CD4-positive, CD25-positive, alpha-beta regulatory T cell (primary cell): Measurements from ENCODE around the gene MAPK9. TPM values are rescaled to one million over a fixed set of nuclear protein-coding genes. Genes with fewer than 3 reads are reported as not detected.

Experiments used
- ATAC-seq, 2 donors: fragments of 150-1000 bp; cut with Tn5 transposase; one replicate each; pipeline ENCODE4 v1.10.0; 2021; ENCODE audit warnings: low read depth in 2 of 2, moderate number of reproducible peaks in 2 of 2, moderate library complexity in 1 of 2
- DNase-seq, 3 donors: peaks; one replicate each; pipeline versions ENCODE4 v3.0.0 to v3.0.0-alpha.2; 2012 to 2022; ENCODE audit warnings: mixed read lengths in 1 of 3
- H3K27ac ChIP-seq: one replicate; pipeline ENCODE4 v1.7.0; 2013; ENCODE audit warnings: mild to moderate bottlenecking, low read length; ENCODE audit not compliant: insufficient read depth, poor library complexity, severe bottlenecking
- H3K27me3 ChIP-seq: one replicate; pipeline ENCODE4 v1.7.0; 2013; ENCODE audit warnings: low read length; ENCODE audit not compliant: control insufficient read depth, insufficient read depth
- H3K36me3 ChIP-seq: one replicate; pipeline ENCODE4 v1.7.0; 2013; ENCODE audit warnings: mild to moderate bottlenecking, low read length, moderate library complexity; ENCODE audit not compliant: control insufficient read depth, insufficient read depth
- H3K4me1 ChIP-seq: 2 replicates; pipeline ENCODE4 v1.7.0; 2013; ENCODE audit warnings: mild to moderate bottlenecking, low read length; ENCODE audit not compliant: insufficient read depth, control insufficient read depth, poor library complexity, severe bottlenecking
- H3K4me3 ChIP-seq: one replicate; pipeline ENCODE4 v1.7.0; 2013; ENCODE audit warnings: low read depth, mild to moderate bottlenecking, low read length, moderate library complexity
- H3K9me3 ChIP-seq, 2 experiments: 1 replicate in 1 of 2; 2 replicates in 1 of 2; pipeline ENCODE4 v1.7.0; 2013; ENCODE audit warnings: low read length in 2 of 2, mild to moderate bottlenecking in 1 of 2, moderate library complexity in 1 of 2; ENCODE audit not compliant: control insufficient read depth in 2 of 2
- H3K27ac Mint-ChIP-seq, 3 donors: one replicate each; pipeline ENCODE4 v1.8.0; 2020 to 2022; ENCODE audit warnings: mild to moderate bottlenecking in 3 of 3, mixed read lengths in 3 of 3, moderate library complexity in 2 of 3
- H3K27me3 Mint-ChIP-seq: one replicate; pipeline ENCODE4 v1.8.0; 2022; ENCODE audit warnings: mild to moderate bottlenecking, mixed read lengths
- H3K36me3 Mint-ChIP-seq: one replicate; pipeline ENCODE4 v1.8.0; 2020; ENCODE audit warnings: mixed read lengths
- H3K4me1 Mint-ChIP-seq, 4 donors: one replicate each; pipeline ENCODE4 v1.8.0; 2020 to 2022; ENCODE audit warnings: mixed read lengths in 4 of 4, mild to moderate bottlenecking in 1 of 4
- H3K4me3 Mint-ChIP-seq, 4 donors: one replicate each; pipeline ENCODE4 v1.8.0; 2020 to 2022; ENCODE audit warnings: mild to moderate bottlenecking in 4 of 4, mixed read lengths in 4 of 4, moderate library complexity in 3 of 4
- H3K9me3 Mint-ChIP-seq, 7 donors: one replicate each; pipeline ENCODE4 v1.8.0; 2020 to 2022; ENCODE audit warnings: mixed read lengths in 7 of 7, mild to moderate bottlenecking in 3 of 7, moderate library complexity in 2 of 7
- polyA plus RNA-seq, 4 donors: library from polyadenylated mRNA; unstranded; fragments of 300-500 nt; fragmentation: Illumina TruSeq; gene quantifications; one replicate each; pipeline ENCODE4 v1.2.3, GENCODE V29; 2021
- total RNA-seq: library from RNA; stranded (reverse); gene quantifications from one replicate; pipeline ENCODE4 v1.2.3, GENCODE V29; 2022

Gene MAPK9
- total and polyA plus RNA-seq, 5 donors from 2014 or later = 18.5 to 35.4 (median 23.1) TPM

DNA sequence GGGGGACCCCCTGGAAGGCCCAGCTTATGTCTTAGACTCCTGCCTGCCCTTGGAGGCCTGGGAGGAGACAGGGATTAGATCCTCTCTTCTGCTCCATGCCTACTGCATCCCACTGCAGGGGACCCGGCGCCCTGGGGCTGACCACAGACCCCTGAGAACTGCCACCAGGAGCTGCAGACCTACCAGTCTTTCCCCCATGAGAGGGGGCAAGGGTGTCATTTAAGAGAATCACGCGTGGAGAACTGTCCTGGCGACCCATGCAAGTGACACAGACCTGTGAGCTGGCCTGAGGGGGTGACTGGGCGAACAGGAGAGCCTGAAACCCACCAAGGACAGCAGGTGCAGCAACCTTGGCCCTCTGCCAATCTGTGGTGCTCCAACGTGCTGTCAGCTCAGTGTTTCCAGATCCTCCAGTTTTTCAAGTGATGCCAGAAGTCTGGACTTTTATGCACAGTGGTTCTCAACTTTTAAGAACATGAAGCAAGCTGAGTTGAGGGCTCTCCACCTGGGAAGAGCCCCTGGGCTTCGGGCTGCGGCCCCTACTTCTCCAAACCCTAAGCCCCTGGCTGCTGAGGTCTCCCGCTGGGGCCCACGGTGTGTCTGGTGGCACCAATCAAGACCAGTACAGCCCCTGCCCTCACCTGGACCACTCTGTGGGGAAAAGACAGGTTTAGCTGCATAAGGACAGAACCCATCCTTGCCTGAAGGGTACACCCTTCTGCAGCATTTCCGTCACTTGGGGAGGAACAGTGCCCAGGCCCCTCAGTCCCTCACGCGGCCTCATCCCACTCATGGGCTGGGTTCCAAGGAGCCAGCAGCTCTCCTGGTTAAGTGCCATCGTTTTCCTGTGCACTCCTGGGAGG is 43.1 kb upstream of the MAPK9 start:
- no peaks in the 10 kb centered on the region for H3K27me3 ChIP-seq
- H3K9me3 ChIP-seq = no peaks in the 10 kb centered on the region
- Mint-ChIP-seq H3K36me3 (no peaks in the 10 kb centered on the region), H3K4me1 (no peaks in the 10 kb centered on the region), H3K27ac (no peak overlapping the region), H3K9me3 (no peaks in the 10 kb centered on the region), H3K4me3 (no peak overlapping the region), H3K27me3 (peaks cover 44% of the 10 kb centered on the region)
- DNase-seq (no peak), ATAC-seq (no peak)
- H3K36me3 ChIP-seq = no peaks in the 10 kb centered on the region
- no peak overlapping the region for H3K27ac ChIP-seq
- H3K4me3 ChIP-seq = no peak overlapping the region
- no peaks in the 10 kb centered on the region for H3K4me1 ChIP-seq

DNA sequence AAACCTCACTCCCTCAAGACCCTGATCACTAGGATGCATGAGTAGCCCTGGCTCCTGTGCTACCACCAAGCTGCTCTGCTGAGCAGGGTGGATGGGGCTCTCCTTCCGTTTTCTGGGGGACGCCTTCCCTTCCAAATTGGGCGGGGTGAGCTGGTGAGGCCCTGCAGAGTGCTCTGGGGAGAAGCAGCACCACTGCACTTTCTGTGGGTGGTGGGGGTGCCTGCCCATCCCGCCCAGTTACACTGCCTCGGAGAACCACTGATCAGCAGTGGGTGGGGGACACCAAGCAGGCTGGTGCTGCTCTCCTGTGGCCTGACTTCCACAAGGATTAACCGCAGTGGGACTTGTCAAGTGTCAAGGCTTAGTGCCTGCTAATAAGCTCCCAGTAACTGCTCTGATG is 42.3 kb upstream of the MAPK9 start:
- H3K4me3 ChIP-seq = no peak overlapping the region
- no peaks in the 10 kb centered on the region for H3K36me3 ChIP-seq
- H3K27me3 ChIP-seq = no peaks in the 10 kb centered on the region
- H3K4me1 Mint-ChIP-seq = no peaks in the 10 kb centered on the region
- H3K4me3 Mint-ChIP-seq = no peak overlapping the region
- ATAC-seq (no peak), DNase-seq (no peak)
- H3K36me3 Mint-ChIP-seq = no peaks in the 10 kb centered on the region
- no peak overlapping the region for H3K27ac ChIP-seq
- H3K4me1 ChIP-seq = no peaks in the 10 kb centered on the region
- no peak overlapping the region for H3K27ac Mint-ChIP-seq
- no peaks in the 10 kb centered on the region for H3K9me3 Mint-ChIP-seq
- no peaks in the 10 kb centered on the region for H3K9me3 ChIP-seq
- H3K27me3 Mint-ChIP-seq = peaks cover 39% of the 10 kb centered on the region

DNA sequence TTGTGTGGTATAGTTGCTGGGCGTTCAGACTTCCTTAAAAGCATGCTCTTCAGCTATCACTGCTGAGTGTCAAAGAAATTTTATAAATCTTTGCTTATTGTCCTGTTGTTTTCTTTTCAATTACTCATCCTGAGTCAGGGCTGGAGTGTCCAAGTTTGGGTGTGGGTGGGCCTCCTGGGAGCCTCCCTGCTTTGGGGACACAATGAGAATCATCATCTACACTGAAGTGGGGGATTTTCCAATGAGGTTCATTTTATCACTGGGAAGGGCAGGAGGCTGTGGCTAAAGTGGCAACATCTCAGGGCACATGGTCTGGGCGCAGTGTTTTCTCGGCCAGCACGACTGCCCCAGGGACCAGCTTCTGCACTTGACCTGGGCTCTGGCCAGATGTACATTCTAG is 41.8 kb upstream of the MAPK9 start:
- H3K9me3 ChIP-seq = no peaks in the 10 kb centered on the region
- H3K27ac Mint-ChIP-seq = no peak overlapping the region
- ATAC-seq = no peak
- H3K9me3 Mint-ChIP-seq = no peaks in the 10 kb centered on the region
- H3K4me3 ChIP-seq = no peak overlapping the region
- H3K27ac ChIP-seq = no peak overlapping the region
- no peaks in the 10 kb centered on the region for H3K36me3 Mint-ChIP-seq
- peaks cover 39% of the 10 kb centered on the region for H3K27me3 Mint-ChIP-seq
- peaks cover 0 to 3% (median 0%) of the 10 kb centered on the region in 4 donors for H3K4me1 Mint-ChIP-seq
- no peak overlapping the region for H3K4me3 Mint-ChIP-seq
- H3K27me3 ChIP-seq = no peaks in the 10 kb centered on the region
- H3K4me1 ChIP-seq = peaks cover 2% of the 10 kb centered on the region
- no peak for DNase-seq
- no peaks in the 10 kb centered on the region for H3K36me3 ChIP-seq

DNA sequence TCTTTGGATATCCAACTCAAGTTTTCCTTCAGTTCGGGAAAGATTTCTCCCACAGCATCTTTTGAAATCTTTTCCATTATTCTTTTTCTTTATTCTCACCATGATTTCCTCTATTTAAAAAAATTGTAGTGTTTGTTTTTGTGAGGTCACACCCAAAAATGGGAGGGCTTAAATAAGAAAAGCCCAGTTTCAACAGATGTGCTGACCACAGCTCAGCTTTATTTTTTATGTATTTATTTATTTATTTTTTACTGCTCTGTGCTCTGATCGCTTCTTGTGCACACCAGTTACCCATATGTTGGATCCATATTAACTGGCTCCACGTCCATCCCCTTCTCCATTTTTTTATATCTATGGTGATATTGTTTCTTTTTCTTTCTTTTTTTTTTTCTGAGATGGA is 41.0 kb upstream of the MAPK9 start:
- no peak overlapping the region for H3K27ac Mint-ChIP-seq
- no peak for ATAC-seq
- no peak overlapping the region for H3K4me3 ChIP-seq
- no peaks in the 10 kb centered on the region for H3K9me3 Mint-ChIP-seq
- peaks cover 5% of the 10 kb centered on the region for H3K4me1 ChIP-seq
- no peaks in the 10 kb centered on the region for H3K9me3 ChIP-seq
- peaks cover 0 to 3% (median 0%) of the 10 kb centered on the region in 4 donors for H3K4me1 Mint-ChIP-seq
- no peak for DNase-seq
- H3K36me3 Mint-ChIP-seq = no peaks in the 10 kb centered on the region
- H3K27ac ChIP-seq = no peak overlapping the region
- H3K27me3 Mint-ChIP-seq = peaks cover 39% of the 10 kb centered on the region
- no peaks in the 10 kb centered on the region for H3K36me3 ChIP-seq
- no peaks in the 10 kb centered on the region for H3K27me3 ChIP-seq
- no peak overlapping the region for H3K4me3 Mint-ChIP-seq

DNA sequence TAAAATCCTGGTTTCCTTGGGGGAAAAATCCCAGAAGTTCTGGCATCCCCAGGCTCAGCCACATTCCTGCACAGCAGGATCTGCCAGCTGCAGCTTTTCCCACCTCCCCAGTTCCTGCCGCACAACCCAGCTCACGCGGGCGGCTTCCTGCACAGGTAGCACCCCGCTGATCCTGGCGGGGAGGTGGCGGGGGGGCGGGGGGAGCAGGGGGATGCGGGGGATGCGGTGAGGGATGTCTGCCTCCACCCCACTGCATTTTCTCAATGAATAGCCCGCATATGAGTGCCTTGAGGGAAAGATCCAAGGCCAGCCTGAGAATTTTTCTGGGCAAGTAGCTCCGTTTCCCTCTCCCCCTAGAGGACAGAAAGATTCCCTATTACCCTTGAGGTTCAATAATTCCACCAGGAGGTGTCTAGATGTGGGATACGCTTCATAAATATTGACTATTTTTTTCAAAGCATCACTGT is 40.2 kb upstream of the MAPK9 start:
- DNase-seq (no peak), ATAC-seq (no peak)
- Mint-ChIP-seq H3K36me3 (no peaks in the 10 kb centered on the region), H3K9me3 (no peaks in the 10 kb centered on the region), H3K27me3 (peaks cover 36% of the 10 kb centered on the region), H3K27ac (no peak overlapping the region), H3K4me1 (peaks cover 0 to 3% (median 0%) of the 10 kb centered on the region in 4 donors), H3K4me3 (no peak overlapping the region)
- Histone ChIP-seq H3K27ac (no peak overlapping the region), H3K4me1 (peaks cover 5% of the 10 kb centered on the region), H3K4me3 (no peak overlapping the region), H3K36me3 (no peaks in the 10 kb centered on the region), H3K9me3 (no peaks in the 10 kb centered on the region), H3K27me3 (no peaks in the 10 kb centered on the region)

DNA sequence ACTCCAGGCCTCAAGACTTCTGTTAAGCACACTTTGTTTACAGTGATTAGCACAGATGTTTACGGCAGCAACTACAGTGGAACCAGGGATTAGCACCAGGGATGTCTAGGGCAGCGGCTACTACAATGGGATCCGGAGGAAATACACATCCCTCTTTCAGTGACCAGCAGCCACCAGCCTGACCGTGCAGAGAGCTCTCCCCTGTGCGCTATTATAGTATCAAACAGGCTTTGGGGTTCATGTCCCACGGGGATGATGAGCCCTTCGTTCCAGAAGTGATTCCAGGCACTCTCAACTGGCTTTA is 39.7 kb upstream of the MAPK9 start:
- Mint-ChIP-seq H3K27me3 (peaks cover 35% of the 10 kb centered on the region), H3K4me3 (no peak overlapping the region), H3K27ac (no peak overlapping the region), H3K4me1 (peaks cover 0 to 3% (median 0%) of the 10 kb centered on the region in 4 donors), H3K36me3 (no peaks in the 10 kb centered on the region), H3K9me3 (no peaks in the 10 kb centered on the region)
- Histone ChIP-seq H3K4me1 (peaks cover 5% of the 10 kb centered on the region), H3K9me3 (no peaks in the 10 kb centered on the region), H3K27ac (no peak overlapping the region), H3K4me3 (no peak overlapping the region), H3K27me3 (no peaks in the 10 kb centered on the region), H3K36me3 (no peaks in the 10 kb centered on the region)
- ATAC-seq = no peak
- DNase-seq = no peak

DNA sequence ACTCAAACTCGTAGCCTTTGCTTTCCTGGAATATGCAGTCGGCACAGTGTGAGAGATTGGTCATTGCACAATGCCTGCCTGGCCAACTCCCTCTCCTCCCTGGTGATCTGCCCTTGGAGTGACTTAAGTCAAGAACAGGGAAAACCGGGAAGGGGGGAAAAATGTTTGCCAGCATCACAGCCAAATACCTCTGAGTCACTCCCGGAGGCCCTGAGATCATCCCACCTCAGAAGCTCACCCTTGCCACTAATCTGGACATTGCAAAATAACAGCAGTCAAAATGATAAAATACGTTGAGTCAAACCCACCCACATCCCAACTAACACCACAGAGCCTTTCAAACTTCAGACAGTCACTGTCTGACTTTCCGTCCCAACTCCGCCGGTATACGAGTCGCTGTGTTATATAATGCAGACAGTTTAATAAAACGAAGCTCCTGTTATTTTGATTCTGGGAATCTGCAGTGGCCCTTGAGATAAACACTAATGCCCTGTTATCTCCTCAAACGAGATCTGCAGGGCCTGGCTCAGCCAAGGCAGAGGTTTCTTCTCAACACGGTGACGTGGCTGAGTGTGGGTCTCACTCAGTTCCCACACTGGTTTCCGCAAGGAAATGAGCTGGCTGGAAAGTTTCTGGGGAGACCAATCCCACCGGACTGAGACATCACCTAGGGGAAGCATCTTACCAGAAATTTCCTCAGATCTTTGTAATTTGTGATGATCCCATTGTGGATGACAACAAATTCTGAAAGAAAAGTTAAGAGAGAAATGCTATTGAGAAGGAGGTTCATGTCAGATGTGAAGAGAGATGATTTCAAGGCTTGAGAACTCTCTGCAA is 39.1 kb upstream of the MAPK9 start:
- Mint-ChIP-seq H3K4me1 (peaks cover 0 to 3% (median 0%) of the 10 kb centered on the region in 4 donors), H3K27ac (no peak overlapping the region), H3K36me3 (no peaks in the 10 kb centered on the region), H3K27me3 (peaks cover 34% of the 10 kb centered on the region), H3K4me3 (no peak overlapping the region), H3K9me3 (no peaks in the 10 kb centered on the region)
- Histone ChIP-seq H3K4me3 (no peak overlapping the region), H3K4me1 (peaks cover 5% of the 10 kb centered on the region), H3K9me3 (no peaks in the 10 kb centered on the region), H3K36me3 (no peaks in the 10 kb centered on the region), H3K27ac (no peak overlapping the region), H3K27me3 (no peaks in the 10 kb centered on the region)
- ATAC-seq (no peak), DNase-seq (no peak)
